KOPT-K1 (cell line): ENCODE results near the gene CRYBA4.

Experiments used
- H3K27ac ChIP-seq: fragments of 200-600 bp; sonication (generic); 2 replicates; pipeline ENCODE4 v1.5.1; 2016; ENCODE audit warnings: antibody characterized with exemption, mild to moderate bottlenecking, low read depth, low read length; ENCODE audit not compliant: poor library complexity, severe bottlenecking
- H3K36me3 ChIP-seq: fragments of 200-600 bp; sonication (generic); 2 replicates; pipeline ENCODE4 v1.5.1; 2017; ENCODE audit warnings: antibody characterized with exemption, mild to moderate bottlenecking, low read length, moderate library complexity; ENCODE audit not compliant: insufficient read depth
- H3K9me3 ChIP-seq: fragments of 200-600 bp; sonication (generic); 2 replicates; pipeline ENCODE4 v1.5.1; 2017; ENCODE audit warnings: antibody characterized with exemption, low read length, mild to moderate bottlenecking; ENCODE audit not compliant: insufficient read depth, poor library complexity, severe bottlenecking

The CRYBA4 gene

GRCh38 chr22:26632422-26633155 is 10.8 kb downstream of the CRYBA4 start:
- H3K27ac ChIP-seq, result no peak overlapping the region
- no peaks in the 10 kb centered on the region for H3K9me3 ChIP-seq
- H3K36me3 ChIP-seq, result no peaks in the 10 kb centered on the region

GRCh38 chr22:26634189-26634588 is 12.4 kb downstream of the CRYBA4 start:
- Histone ChIP-seq H3K9me3 (no peaks in the 10 kb centered on the region), H3K36me3 (no peaks in the 10 kb centered on the region), H3K27ac (no peak overlapping the region)

- H3K36me3 ChIP-seq, result no peaks in the 10 kb centered on the region
- no peaks in the 10 kb centered on the region for H3K9me3 ChIP-seq
- H3K27ac ChIP-seq, result no peak overlapping the region
These were observed 13.4 kb downstream of the CRYBA4 start for GRCh38 chr22:26635117-26635516.

- Histone ChIP-seq H3K36me3 (no peaks in the 10 kb centered on the region), H3K27ac (no peak overlapping the region), H3K9me3 (no peaks in the 10 kb centered on the region)
These were observed 14.5 kb downstream of the CRYBA4 start for GRCh38 chr22:26636296-26636695.

GRCh38 chr22:26642465-26643417 is 21.0 kb downstream of the CRYBA4 start:
- Histone ChIP-seq H3K9me3 (no peaks in the 10 kb centered on the region), H3K36me3 (no peaks in the 10 kb centered on the region), H3K27ac (peak overlapping the region; percentile 95)

- Histone ChIP-seq H3K9me3 (no peaks in the 10 kb centered on the region), H3K27ac (peak overlapping the region; percentile 95), H3K36me3 (no peaks in the 10 kb centered on the region)
These were observed 21.8 kb downstream of the CRYBA4 start for GRCh38 chr22:26643418-26644100.

GRCh38 chr22:26646158-26646557 is 24.4 kb downstream of the CRYBA4 start:
- Histone ChIP-seq H3K9me3 (no peaks in the 10 kb centered on the region), H3K27ac (no peak overlapping the region)

GRCh38 chr22:26648011-26648497 is 26.3 kb downstream of the CRYBA4 start:
- Histone ChIP-seq H3K36me3 (no peaks in the 10 kb centered on the region), H3K27ac (peak overlapping the region; percentile 55), H3K9me3 (no peaks in the 10 kb centered on the region)

More at GRCh38 chr22:26646158-26646557, 24.4 kb downstream of the CRYBA4 start:
- H3K36me3 ChIP-seq, result no peaks in the 10 kb centered on the region

GRCh38 chr22:26648528-26649388 is 27.0 kb downstream of the CRYBA4 start:
- no peaks in the 10 kb centered on the region for H3K9me3 ChIP-seq
- H3K36me3 ChIP-seq, result no peaks in the 10 kb centered on the region
- H3K27ac ChIP-seq, result peak overlapping the region; percentile 55

- Histone ChIP-seq H3K36me3 (no peaks in the 10 kb centered on the region), H3K9me3 (no peaks in the 10 kb centered on the region), H3K27ac (no peak overlapping the region)
These were observed 29.1 kb downstream of the CRYBA4 start for GRCh38 chr22:26650722-26651421.

GRCh38 chr22:26651815-26652214 is 30.1 kb downstream of the CRYBA4 start:
- H3K36me3 ChIP-seq, result no peaks in the 10 kb centered on the region
- H3K27ac ChIP-seq, result no peak overlapping the region
- no peaks in the 10 kb centered on the region for H3K9me3 ChIP-seq

GRCh38 chr22:26656891-26657851 is 35.4 kb downstream of the CRYBA4 start, which contains the start of gene MIAT:
TSS of gene MIAT (plus strand) at chr22:26657588.
- H3K9me3 ChIP-seq, result no peaks in the 10 kb centered on the region
- H3K36me3 ChIP-seq, result no peaks in the 10 kb centered on the region
- peak within 1 kb of the TSS; percentile 40 for H3K27ac ChIP-seq

GRCh38 chr22:26658161-26658560 is 36.4 kb downstream of the CRYBA4 start:
- no peaks in the 10 kb centered on the region for H3K9me3 ChIP-seq
- H3K27ac ChIP-seq, result peak overlapping the region; percentile 40
- no peaks in the 10 kb centered on the region for H3K36me3 ChIP-seq
